GM10266 (cell line): Measurements from ENCODE around the gene DMRT1.
"Not testable (repeated sequence)": the region's sequence is repeated elsewhere in the genome, so short reads cannot be mapped to it uniquely, and the experiment has no call there.

Experiments used
- DNase-seq: peaks from one replicate; pipeline ENCODE4 v3.0.0; 2012; ENCODE audit errors: extremely low spot score
- CTCF ChIP-seq: IDR thresholded peaks from 2 replicates; pipeline ENCODE4 v1.5.1; 2012; ENCODE audit warnings: mild to moderate bottlenecking, low read depth; ENCODE audit not compliant: control insufficient read depth, insufficient read depth; ENCODE audit errors: missing control alignments

DMRT1 gene

DNA sequence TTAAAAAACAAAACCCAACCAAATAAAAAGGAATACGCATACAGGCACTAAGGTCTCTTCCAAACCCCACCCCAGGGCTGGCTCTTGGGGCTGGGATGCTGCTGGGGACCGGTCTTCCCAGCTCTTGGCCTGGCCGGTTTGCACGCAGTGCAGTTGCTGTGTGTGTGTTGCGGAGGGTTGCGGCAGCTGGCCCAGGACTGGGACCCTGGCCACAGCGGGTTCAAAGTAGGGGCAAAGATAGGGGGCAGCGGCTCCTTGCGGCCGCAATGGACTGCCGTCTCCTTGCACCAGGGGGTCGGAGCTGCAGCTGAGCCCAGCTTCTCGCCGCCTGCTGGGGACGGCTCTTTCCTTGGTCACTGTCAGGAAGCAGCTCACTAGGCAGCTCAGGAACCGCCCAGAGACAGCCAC is 140.0 kb downstream of the DMRT1 start:
- no peak for DNase-seq
- TF ChIP-seq CTCF, result no peak

- DNase-seq, result no peak
- no peak for TF ChIP-seq CTCF
Measured at GRCh38 chr9:982394-983230, 141.1 kb downstream of the DMRT1 start.

- no peak for TF ChIP-seq CTCF
- DNase-seq, result no peak
Measured at GRCh38 chr9:994005-994404, 152.5 kb downstream of the DMRT1 start.

DNA sequence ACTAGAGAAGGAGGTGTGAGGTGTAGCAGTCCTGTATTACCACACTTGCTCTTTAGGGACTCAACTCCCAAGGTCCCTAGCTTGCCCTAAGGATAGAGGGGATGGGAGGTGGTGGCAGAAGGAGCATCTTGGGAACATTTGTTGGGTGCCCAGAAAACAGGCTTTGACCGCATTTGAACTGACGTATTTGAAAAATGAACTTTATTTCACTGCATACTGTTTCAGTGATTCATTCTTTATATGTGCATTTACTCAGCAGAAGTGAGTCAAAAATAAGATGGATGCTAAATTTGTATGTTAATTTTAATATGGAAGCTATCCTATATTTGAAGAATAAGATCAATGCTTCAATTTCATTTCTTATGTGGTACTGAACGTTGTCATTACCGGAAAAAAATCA is 153.7 kb downstream of the DMRT1 start:
- no peak for DNase-seq

GRCh38 chr9:995781-996180 is 154.3 kb downstream of the DMRT1 start:
- no peak for TF ChIP-seq CTCF
- no peak for DNase-seq

More for the DNA sequence above, 153.7 kb downstream of the DMRT1 start:
- no peak for TF ChIP-seq CTCF

- TF ChIP-seq CTCF, result peak; percentile 13
- not testable (repeated sequence) for DNase-seq
Measured at GRCh38 chr9:998299-999110, 157.0 kb downstream of the DMRT1 start.

- DNase-seq, result no peak
- TF ChIP-seq CTCF, result no peak
Measured at GRCh38 chr9:1001838-1002237, 160.3 kb downstream of the DMRT1 start.
